ENCODE results near the gene SETD4. TPM values are rescaled to one million over a fixed set of nuclear protein-coding genes. Genes with fewer than 3 reads are reported as not detected.

Gene SETD4
- total and polyA plus RNA-seq, 2 of the 4 experiments (the other 2 are of a cell fraction): 9.5 to 11.4 TPM

DNA sequence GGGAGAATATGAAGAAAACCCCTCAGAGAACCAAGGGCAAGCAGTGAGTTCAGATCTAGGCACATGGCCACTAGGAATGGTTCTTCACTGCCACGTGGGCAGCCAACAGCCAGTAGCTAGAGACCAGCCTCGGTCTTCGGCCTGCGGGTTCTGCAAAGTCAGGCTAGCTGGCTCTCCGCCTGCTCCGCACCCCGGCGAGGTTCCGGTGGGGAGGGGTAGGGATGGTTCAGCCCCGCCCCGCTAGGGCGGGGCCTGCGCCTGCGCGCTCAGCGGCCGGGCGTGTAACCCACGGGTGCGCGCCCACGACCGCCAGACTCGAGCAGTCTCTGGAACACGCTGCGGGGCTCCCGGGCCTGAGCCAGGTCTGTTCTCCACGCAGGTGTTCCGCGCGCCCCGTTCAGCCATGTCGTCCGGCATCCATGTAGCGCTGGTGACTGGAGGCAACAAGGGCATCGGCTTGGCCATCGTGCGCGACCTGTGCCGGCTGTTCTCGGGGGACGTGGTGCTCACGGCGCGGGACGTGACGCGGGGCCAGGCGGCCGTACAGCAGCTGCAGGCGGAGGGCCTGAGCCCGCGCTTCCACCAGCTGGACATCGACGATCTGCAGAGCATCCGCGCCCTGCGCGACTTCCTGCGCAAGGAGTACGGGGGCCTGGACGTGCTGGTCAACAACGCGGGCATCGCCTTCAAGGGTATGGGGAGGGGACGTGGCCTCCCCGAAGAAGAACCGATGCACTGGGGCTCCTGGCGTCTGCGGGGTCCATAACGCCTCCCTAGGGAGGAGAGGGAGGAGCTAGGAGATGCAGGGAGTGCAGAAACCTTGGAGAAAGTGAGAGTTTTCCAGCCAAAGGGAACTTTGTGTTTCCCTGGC, 9.6 kb upstream of the SETD4 start, which contains the start of gene CBR1 (continued):
- TF ChIP-seq, protein P1, sequence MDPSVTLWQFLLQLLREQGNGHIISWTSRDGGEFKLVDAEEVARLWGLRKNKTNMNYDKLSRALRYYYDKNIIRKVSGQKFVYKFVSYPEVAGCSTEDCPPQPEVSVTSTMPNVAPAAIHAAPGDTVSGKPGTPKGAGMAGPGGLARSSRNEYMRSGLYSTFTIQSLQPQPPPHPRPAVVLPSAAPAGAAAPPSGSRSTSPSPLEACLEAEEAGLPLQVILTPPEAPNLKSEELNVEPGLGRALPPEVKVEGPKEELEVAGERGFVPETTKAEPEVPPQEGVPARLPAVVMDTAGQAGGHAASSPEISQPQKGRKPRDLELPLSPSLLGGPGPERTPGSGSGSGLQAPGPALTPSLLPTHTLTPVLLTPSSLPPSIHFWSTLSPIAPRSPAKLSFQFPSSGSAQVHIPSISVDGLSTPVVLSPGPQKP (IDR thresholded peaks at IDR 0.05; ENCODE audit: borderline replicate concordance, low read depth, low read length): no peak

Measured in IMR-90 (cell line).